ENCODE measurements around the gene GLI2.

- no peak for TF ChIP-seq PTBP1 (IDR thresholded peaks at IDR 0.05; ENCODE audit: low read depth, low read length)
- TF ChIP-seq CTCF (IDR thresholded peaks at IDR 0.05 in 2 of 3, conservative IDR thresholded peaks at IDR 0.05 in 1 of 3; ENCODE audit: insufficient read depth in 2 of 3, low read depth in 1 of 3, low read length in 3 of 3): no peak
- TF ChIP-seq SPI1 (IDR thresholded peaks at IDR 0.05; ENCODE audit: borderline replicate concordance, low read depth, low read length): no peak
- no peak for TF ChIP-seq TAF1 (IDR thresholded peaks at IDR 0.05; ENCODE audit: control insufficient read depth, extremely low read depth, insufficient read depth, low read length, severe bottlenecking)
- TF ChIP-seq HNRNPL (IDR thresholded peaks at IDR 0.05; ENCODE audit: low read depth, low read length): no peak
- TF ChIP-seq SLC30A9 (CRISPR knock-in tag; IDR thresholded peaks at IDR 0.05): no peak
- no peak for TF ChIP-seq RBM14 (IDR thresholded peaks at IDR 0.05; ENCODE audit: borderline replicate concordance, insufficient read depth, low read depth, low read length)
- no peak for TF ChIP-seq FOXO4 (CRISPR knock-in tag; IDR thresholded peaks at IDR 0.05)
- TF ChIP-seq NRF1 (conservative IDR thresholded peaks at IDR 0.05 in 1 of 2, IDR thresholded peaks at IDR 0.05 in 1 of 2): no peak
These were observed 9.1 kb downstream of the GLI2 start for GRCh38 chr2:120744817-120745216.

Measured in K562 (cell line).